22Rv1 (cell line): Measurements from ENCODE around the gene HTR6.

ENCODE experiments used
- H3K27ac ChIP-seq: fragments of 450-650 bp; 2 replicates; pipeline ENCODE4 v1.5.1; 2017
- CTCF ChIP-seq: fragments of 450-650 bp; IDR thresholded peaks from 2 replicates; pipeline ENCODE4 v1.5.1; 2017; ENCODE audit warnings: mild to moderate bottlenecking
- ZFX ChIP-seq: fragments of 450-650 bp; IDR thresholded peaks from 2 replicates; pipeline ENCODE4 v1.6.1; 2017; ENCODE audit warnings: antibody characterized with exemption, borderline replicate concordance

HTR6 gene

GRCh38 chr1:19680644-19681043 is 16.0 kb downstream of the HTR6 start:
- TF ChIP-seq ZFX: no peak
- no peak overlapping the region for H3K27ac ChIP-seq

GRCh38 chr1:19682257-19682656 is 17.6 kb downstream of the HTR6 start:
- H3K27ac ChIP-seq: no peak overlapping the region
- TF ChIP-seq ZFX: no peak
- no peak for TF ChIP-seq CTCF

GRCh38 chr1:19682901-19683300 is 18.2 kb downstream of the HTR6 start:
- TF ChIP-seq ZFX (no peak), CTCF (no peak)
- no peak overlapping the region for H3K27ac ChIP-seq

GRCh38 chr1:19683351-19683750 is 18.7 kb downstream of the HTR6 start:
- H3K27ac ChIP-seq: no peak overlapping the region
- TF ChIP-seq CTCF (no peak), ZFX (no peak)

GRCh38 chr1:19684677-19685076 is 20.0 kb downstream of the HTR6 start:
- TF ChIP-seq ZFX: no peak
- no peak for TF ChIP-seq CTCF
- no peak overlapping the region for H3K27ac ChIP-seq

- no peak for TF ChIP-seq ZFX
- TF ChIP-seq CTCF: no peak
- no peak overlapping the region for H3K27ac ChIP-seq
Observed at GRCh38 chr1:19685994-19686393, 21.3 kb downstream of the HTR6 start.

GRCh38 chr1:19687414-19687813 is 22.7 kb downstream of the HTR6 start:
- no peak for TF ChIP-seq CTCF
- no peak overlapping the region for H3K27ac ChIP-seq

GRCh38 chr1:19688041-19688842 is 23.6 kb downstream of the HTR6 start:
- TF ChIP-seq ZFX: no peak
- TF ChIP-seq CTCF: no peak
- no peak overlapping the region for H3K27ac ChIP-seq
